ENCODE results near the gene OTUB2. TPM values are rescaled to one million over a fixed set of nuclear protein-coding genes. Genes with fewer than 3 reads are reported as not detected.

The OTUB2 gene
- polyA plus RNA-seq, 1 donor (not counting 4 experiments of a cell fraction or from before 2014, with no cell fraction given): 2.6 TPM

- TF ChIP-seq CTCF (optimal IDR thresholded peaks at IDR 0.05 in 1 of 3, IDR thresholded peaks at IDR 0.05 in 1 of 3, conservative IDR thresholded peaks at IDR 0.05 in 1 of 3; ENCODE audit: extremely low read depth in 1 of 3, insufficient read depth in 2 of 3, low read length in 3 of 3): no peak
- TF ChIP-seq EZH2 (IDR thresholded peaks at IDR 0.05; ENCODE audit: low read length): no peak
- peaks cover 5% of the 10 kb centered on the region for H4K20me1 ChIP-seq (ENCODE audit: control insufficient read depth, extremely low read depth, insufficient read depth, low read length)
- peaks cover 30% of the 10 kb centered on the region for H3K4me1 ChIP-seq (ENCODE audit: control insufficient read depth, extremely low read depth, insufficient read depth, low read length)
- DNase-seq (ENCODE audit: low read depth, low spot score): no peak
- peaks cover 8 to 16% of the 10 kb centered on the region in 2 experiments for H3K36me3 ChIP-seq (ENCODE audit: control insufficient read depth in 2 of 2, extremely low read depth in 1 of 2, insufficient read depth in 2 of 2, low read length in 2 of 2)
- no peak overlapping the region for H3K9ac ChIP-seq (ENCODE audit: control insufficient read depth, extremely low read depth, insufficient read depth, low read length)
- no peaks in the 10 kb centered on the region for H3K9me1 ChIP-seq (ENCODE audit: control insufficient read depth, extremely low read depth, insufficient read depth, low read length)
- H3K4me2 ChIP-seq (ENCODE audit: control insufficient read depth, extremely low read depth, insufficient read depth, low read depth, low read length): peak overlapping the region; percentile 41
- H3K27ac ChIP-seq (ENCODE audit: control insufficient read depth, insufficient read depth, low read length): no peak overlapping the region
- H3K4me3 ChIP-seq (ENCODE audit: control insufficient read depth in 2 of 3, extremely low read depth in 1 of 3, insufficient read depth in 2 of 3, low read depth in 1 of 3, low read length in 3 of 3): peak overlapping the region in 1 of 3 experiments; percentile 15
- H3K9me3 ChIP-seq (ENCODE audit: control insufficient read depth, low read depth, low read length): peaks cover 3% of the 10 kb centered on the region
- dilution Hi-C loops (cut with MboI; ENCODE audit: extremely low pct_ligation_motif_present, low sequenced_read_pairs): no loop called here
- no peak overlapping the region for H2AFZ ChIP-seq (ENCODE audit: control insufficient read depth, low read length)
- FAIRE-seq: no peak
- peaks cover 88% of the 10 kb centered on the region for H3K79me2 ChIP-seq (ENCODE audit: control insufficient read depth, insufficient read depth, low read length)
- no peaks in the 10 kb centered on the region for H3K27me3 ChIP-seq (ENCODE audit: control insufficient read depth, extremely low read depth, insufficient read depth, low read length)
Observed at GRCh38 chr14:94077111-94077821, 51.1 kb downstream of the OTUB2 start.

- TF ChIP-seq CTCF (optimal IDR thresholded peaks at IDR 0.05 in 1 of 3, IDR thresholded peaks at IDR 0.05 in 1 of 3, conservative IDR thresholded peaks at IDR 0.05 in 1 of 3; ENCODE audit: extremely low read depth in 1 of 3, insufficient read depth in 2 of 3, low read length in 3 of 3) (no peak), EZH2 (IDR thresholded peaks at IDR 0.05; ENCODE audit: low read length) (no peak)
- no peaks in the 10 kb centered on the region for H3K9me1 ChIP-seq (ENCODE audit: control insufficient read depth, extremely low read depth, insufficient read depth, low read length)
- H3K36me3 ChIP-seq (ENCODE audit: control insufficient read depth in 2 of 2, extremely low read depth in 1 of 2, insufficient read depth in 2 of 2, low read length in 2 of 2): peaks cover 8 to 16% of the 10 kb centered on the region in 2 experiments
- H3K27me3 ChIP-seq (ENCODE audit: control insufficient read depth, extremely low read depth, insufficient read depth, low read length): no peaks in the 10 kb centered on the region
- H3K27ac ChIP-seq (ENCODE audit: control insufficient read depth, insufficient read depth, low read length): no peak overlapping the region
- H3K9me3 ChIP-seq (ENCODE audit: control insufficient read depth, low read depth, low read length): peaks cover 2% of the 10 kb centered on the region
- no peak for FAIRE-seq
- peak overlapping the region; percentile 41 for H3K4me2 ChIP-seq (ENCODE audit: control insufficient read depth, extremely low read depth, insufficient read depth, low read depth, low read length)
- H3K4me3 ChIP-seq (ENCODE audit: control insufficient read depth in 2 of 3, extremely low read depth in 1 of 3, insufficient read depth in 2 of 3, low read depth in 1 of 3, low read length in 3 of 3): peak overlapping the region in 1 of 3 experiments; percentile 4
- peaks cover 83% of the 10 kb centered on the region for H3K79me2 ChIP-seq (ENCODE audit: control insufficient read depth, insufficient read depth, low read length)
- no peak for DNase-seq (ENCODE audit: low read depth, low spot score)
- H3K4me1 ChIP-seq (ENCODE audit: control insufficient read depth, extremely low read depth, insufficient read depth, low read length): peaks cover 30% of the 10 kb centered on the region
- H4K20me1 ChIP-seq (ENCODE audit: control insufficient read depth, extremely low read depth, insufficient read depth, low read length): peaks cover 5% of the 10 kb centered on the region
- dilution Hi-C loops (cut with MboI; ENCODE audit: extremely low pct_ligation_motif_present, low sequenced_read_pairs): no loop called here
- no peak overlapping the region for H2AFZ ChIP-seq (ENCODE audit: control insufficient read depth, low read length)
- H3K9ac ChIP-seq (ENCODE audit: control insufficient read depth, extremely low read depth, insufficient read depth, low read length): no peak overlapping the region
Observed at GRCh38 chr14:94077823-94078222, 51.7 kb downstream of the OTUB2 start.
